GM23248 (cell line): Measurements from ENCODE around the gene ZNF385A.

Experiments used
- EZH2 ChIP-seq: fragments of 200-600 bp; sonication (generic); IDR thresholded peaks from 2 replicates; pipeline ENCODE4 v1.6.1; 2018; ENCODE audit warnings: antibody characterized with exemption, mild to moderate bottlenecking; ENCODE audit not compliant: insufficient read depth, poor library complexity, severe bottlenecking
- EZH2phosphoT487 ChIP-seq: fragments of 200-600 bp; sonication (generic); IDR thresholded peaks from 2 replicates; pipeline ENCODE4 v1.6.1; 2018; ENCODE audit warnings: antibody characterized with exemption, moderate library complexity, mild to moderate bottlenecking, low read depth; ENCODE audit not compliant: insufficient read depth

DNA sequence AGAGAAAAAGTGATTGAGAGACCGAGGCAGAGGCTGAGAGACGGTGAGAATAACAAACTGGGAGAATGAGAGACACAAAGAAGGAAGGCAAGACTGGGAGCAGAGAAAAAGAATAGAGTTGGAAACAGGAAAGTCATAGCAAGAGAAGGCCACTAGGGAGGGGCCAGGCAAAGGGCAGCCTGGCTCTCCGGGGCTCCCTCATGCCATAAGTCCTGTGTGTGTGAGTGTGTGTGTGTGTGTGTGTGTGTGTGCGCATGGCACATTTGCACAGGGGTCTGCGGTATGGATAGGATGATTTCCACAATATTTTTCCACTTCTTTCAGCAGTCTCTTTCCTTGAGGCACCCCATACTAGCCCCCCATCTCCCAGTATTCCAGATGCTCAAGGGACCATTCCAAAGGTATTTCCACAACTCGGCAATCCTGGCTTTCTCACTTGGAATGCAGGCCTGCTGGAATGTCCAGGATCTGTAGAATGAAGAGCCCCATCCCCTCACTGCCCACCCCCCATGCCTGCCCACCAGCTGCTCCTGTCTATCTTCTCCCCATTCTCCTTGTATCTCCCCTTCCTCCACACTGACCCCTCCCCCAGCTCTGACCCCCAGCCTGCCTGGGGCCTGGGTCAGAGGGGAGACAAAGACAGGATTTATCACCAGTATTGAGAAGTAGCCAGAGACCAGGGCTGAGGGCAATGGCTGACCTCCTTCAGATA, 29.3 kb downstream of the ZNF385A start:
- TF ChIP-seq EZH2 (no peak), EZH2phosphoT487 (no peak)
